NCI-H526 (cell line): ENCODE data around the gene TMEM245.
"Not testable (repeated sequence)": the region's sequence is repeated elsewhere in the genome, so short reads cannot be mapped to it uniquely, and the experiment has no call there.

Experiments used
- DNase-seq, 2 experiments: peaks; one replicate each; lab custom pipeline; 2025; lab: John Stamatoyannopoulos, UW

The TMEM245 gene

DNA sequence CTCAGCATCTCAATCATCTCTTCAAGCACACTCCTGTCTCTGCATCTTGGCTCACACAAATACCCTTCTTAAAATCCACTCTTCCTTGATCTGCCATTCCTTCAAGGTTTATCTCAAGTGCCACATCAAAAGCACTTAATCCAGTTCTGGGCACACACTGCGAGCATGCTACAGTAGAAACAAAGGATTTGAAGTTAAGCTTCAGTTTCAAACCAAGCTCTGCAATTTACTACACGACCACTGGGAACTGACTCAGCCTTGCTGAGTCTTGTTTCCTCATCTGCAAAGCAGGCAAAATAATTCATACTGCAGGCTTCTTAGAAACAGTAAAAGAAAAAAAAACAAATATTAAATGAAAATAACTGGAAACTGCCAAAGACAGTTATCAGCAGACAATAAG lies 56.0 kb downstream of the TMEM245 start:
- no peak for DNase-seq

GRCh38 chr9:109062543-109062942 lies 57.2 kb downstream of the TMEM245 start:
- no peak for DNase-seq

GRCh38 chr9:109060191-109060590 lies 59.6 kb downstream of the TMEM245 start:
- DNase-seq: no peak

DNA sequence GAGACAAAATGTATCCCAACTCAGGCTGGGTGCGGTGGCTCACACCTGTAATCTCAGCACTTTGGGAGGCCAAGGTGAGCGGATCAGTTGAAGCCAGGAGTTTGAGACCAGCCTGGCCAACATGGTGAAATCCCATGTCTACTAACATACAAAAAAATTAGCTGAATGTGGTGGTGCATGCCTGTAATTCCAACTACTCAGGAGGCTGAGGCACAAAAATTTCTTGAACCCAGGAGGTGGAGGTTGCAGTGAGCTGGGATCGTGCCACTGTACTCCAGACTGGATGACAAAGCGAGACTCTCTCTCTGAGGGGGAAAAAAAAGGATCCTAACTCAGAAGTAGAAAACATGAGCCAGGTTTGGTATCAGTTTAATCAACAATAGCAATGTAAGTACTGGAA lies 66.6 kb downstream of the TMEM245 start:
- DNase-seq: not testable (repeated sequence)

DNA sequence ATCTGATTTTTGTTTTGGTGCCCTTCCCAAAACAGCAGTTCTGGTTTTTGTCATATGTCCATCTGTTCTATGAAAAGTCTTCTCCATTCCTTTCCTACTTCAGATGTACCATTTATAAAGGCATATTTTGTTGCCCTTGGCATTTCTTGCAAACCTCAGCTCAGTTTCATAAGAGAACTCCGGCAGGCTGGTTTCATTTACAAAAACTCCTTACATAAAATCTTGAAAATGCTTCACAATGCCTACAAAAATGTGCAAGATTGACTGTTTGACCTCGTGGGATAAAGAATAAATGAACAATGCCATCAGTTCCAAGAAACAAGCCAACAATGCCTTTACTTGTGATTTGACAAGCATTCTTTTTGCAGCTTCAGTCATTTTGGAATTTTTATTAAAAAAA lies 67.3 kb downstream of the TMEM245 start:
- no peak for DNase-seq

- no peak for DNase-seq
Measured at GRCh38 chr9:109051733-109052132, 68.0 kb downstream of the TMEM245 start.

- DNase-seq: no peak
Measured at GRCh38 chr9:109050444-109050843, 69.3 kb downstream of the TMEM245 start.

DNA sequence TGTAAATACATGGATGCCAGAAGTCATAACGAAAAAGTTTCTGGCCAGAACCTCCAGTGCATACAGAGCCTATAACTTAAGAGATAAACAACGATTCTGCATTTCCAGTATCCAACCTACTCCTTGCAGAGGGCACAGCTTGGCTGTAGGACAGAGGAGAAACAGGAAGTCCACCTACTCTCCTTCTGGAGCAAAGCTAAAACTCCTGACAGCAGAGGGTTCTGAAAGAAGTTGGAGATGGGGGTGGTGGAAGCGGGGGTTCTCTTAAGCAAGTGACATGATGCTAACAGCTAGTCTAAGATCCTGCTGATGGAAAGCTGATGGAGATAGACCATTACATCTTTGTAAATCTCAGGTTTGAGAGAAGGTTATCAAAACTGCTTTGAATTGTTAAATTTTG lies 70.9 kb downstream of the TMEM245 start:
- no peak for DNase-seq

GRCh38 chr9:109047259-109047658 lies 72.5 kb downstream of the TMEM245 start:
- no peak for DNase-seq

- DNase-seq: no peak
Measured at GRCh38 chr9:109046346-109046745, 73.4 kb downstream of the TMEM245 start.

DNA sequence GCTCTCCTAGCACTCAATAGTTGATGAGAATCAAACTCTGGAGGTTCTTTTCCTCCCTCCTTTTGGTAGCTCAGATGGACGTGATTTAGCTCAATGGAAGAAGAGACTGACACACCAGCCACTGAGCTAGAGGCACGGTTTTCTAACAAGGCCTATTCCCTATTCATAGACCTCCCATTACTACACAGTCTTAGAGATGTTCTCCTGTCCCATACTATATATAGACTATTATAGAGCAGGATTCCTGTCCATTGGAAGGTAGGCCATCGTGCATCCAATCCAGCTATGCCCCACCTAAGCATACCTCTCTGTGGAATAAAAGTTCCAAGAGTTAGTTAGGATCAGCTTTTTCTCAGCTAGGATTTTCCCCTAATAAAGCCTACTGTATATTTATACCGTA lies 76.2 kb downstream of the TMEM245 start:
- no peak for DNase-seq

DNA sequence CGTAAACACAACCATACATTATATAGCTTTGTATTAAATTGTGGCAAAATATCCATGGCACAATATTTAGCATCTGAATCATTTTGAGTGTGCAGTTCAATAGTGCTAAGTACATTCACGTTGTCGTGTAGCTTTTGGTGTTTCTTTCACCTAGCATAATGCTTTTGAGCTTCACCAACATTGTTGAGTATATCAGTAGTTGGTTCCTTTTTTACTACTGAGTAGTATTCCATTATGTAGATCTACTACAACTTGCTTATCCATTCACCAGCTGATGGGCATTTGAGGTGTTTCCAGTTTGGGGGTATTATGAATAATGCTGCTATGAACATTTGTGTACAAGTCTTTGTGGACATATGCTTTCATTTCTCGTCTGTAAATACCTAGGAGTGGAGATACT lies 79.2 kb downstream of the TMEM245 start:
- no peak for DNase-seq

GRCh38 chr9:109039539-109039938 lies 80.2 kb downstream of the TMEM245 start:
- no peak for DNase-seq

GRCh38 chr9:109037946-109038715 lies 81.6 kb downstream of the TMEM245 start:
- DNase-seq: no peak

- DNase-seq: no peak
Measured at GRCh38 chr9:109036744-109037680, 82.7 kb downstream of the TMEM245 start.

DNA sequence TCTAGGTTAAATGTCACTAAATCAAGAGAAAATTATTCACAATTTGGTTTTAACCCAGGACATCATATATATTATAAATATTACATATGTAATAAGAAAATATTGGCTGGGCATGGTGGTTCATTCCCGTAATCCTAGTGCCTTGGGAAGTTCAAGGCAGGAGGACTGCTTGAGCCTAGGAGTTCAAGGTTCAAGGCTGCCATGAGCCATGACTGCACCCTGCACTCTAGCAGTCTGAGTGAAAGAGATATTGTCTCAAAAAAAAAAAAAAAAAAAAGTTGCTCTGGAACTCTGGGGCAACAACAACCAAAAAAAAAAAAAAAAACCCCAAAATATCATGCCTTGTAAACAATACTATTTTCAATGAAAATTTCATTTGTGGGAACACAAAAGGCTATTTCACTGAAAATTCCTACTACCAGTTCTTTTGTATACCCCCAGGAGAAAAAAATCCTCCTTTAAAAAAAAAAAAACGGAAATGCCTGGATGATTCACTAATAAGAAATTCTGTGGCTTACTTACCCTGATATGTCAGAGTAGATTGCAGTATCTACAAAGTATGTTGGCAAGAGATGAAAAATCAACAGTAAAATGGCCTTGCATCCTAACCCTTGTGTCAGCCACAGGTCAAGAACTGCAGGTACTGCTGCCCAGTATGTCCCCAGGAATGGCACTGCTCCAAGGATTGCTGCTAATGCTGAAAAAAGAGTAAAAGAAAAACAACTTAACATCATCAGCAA lies 83.9 kb downstream of the TMEM245 start:
- no peak for DNase-seq

DNA sequence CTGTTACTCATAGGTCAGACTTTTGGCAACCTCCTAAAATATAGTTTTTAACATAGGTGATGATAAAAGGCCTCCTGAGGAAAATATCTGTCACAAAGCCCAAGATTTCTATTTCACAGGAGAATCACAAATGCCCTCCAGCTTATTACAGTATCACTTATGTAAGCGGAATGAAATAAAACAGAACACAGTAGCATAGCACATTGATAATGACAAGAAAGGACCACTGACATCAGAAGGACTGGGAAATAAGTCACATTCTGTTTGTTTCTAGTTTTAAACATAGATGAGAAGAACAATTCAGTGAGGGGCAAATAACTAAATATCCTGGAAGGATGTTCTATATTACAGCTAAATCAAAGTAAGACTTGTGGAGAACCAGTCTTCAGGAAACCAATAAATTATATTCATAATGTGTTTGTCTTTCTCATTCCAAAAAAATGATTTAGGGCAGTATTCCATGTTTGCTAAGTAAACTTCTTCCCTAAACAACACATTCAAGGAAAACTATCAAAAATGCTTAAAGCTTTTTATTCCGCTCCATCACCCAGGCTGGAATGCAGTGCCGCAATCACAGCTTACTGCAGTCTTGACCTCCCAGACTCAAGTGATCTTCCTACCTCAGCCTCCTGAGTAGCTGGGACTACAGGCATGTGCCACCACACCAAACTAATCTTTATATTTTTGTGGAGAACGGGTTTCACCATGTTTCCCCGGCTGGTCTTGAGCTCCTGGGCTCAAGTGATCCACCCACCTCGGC lies 85.6 kb downstream of the TMEM245 start:
- DNase-seq: no peak

DNA sequence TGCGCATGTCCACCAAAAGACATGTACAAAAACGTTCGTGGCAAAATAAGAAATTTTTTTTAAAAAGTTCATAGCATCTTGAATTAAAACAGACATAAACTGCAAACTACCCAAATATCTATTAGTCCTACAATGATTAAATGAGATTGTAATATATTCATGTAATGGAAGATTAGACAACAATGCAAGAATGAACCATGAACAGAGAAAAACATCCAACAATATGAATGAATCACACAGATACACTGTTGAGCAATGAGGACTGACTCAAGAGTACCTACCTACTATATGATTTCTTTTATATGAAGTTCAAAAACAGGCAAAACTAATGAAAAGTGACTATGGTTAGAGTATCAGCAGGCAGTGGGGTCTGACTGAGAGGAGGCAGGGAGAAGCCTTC lies 88.5 kb downstream of the TMEM245 start:
- DNase-seq: no peak

- DNase-seq: no peak
Measured at GRCh38 chr9:109030426-109030825, 89.3 kb downstream of the TMEM245 start.

- no peak for DNase-seq
Measured at GRCh38 chr9:109028457-109028856, 91.3 kb downstream of the TMEM245 start.

DNA sequence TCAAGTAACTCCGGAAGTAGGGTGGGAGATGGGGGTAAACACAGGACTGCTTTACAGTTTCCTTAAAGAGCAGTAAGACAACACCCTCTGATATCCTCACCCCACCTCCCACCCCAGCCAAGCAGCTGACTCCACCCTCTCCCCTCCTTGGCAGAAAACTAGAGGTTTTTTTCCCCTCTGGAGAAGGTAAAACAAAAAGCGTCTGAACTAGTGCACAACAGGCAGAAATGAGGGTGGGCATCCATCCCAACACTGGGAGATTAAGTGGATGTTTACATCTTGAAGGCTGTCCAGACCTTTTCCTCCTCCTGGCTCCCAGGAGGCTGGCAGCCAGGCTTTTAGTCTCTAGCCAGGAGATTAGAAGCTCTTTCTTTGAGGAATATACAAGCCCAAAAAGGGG lies 92.6 kb downstream of the TMEM245 start:
- no peak for DNase-seq

GRCh38 chr9:109026306-109026705 lies 93.4 kb downstream of the TMEM245 start:
- no peak for DNase-seq
